Measurements from ENCODE around the gene NFIX.
"Not testable (repeated sequence)": the region's sequence is repeated elsewhere in the genome, so short reads cannot be mapped to it uniquely, and the experiment has no call there.

NFIX gene

DNA sequence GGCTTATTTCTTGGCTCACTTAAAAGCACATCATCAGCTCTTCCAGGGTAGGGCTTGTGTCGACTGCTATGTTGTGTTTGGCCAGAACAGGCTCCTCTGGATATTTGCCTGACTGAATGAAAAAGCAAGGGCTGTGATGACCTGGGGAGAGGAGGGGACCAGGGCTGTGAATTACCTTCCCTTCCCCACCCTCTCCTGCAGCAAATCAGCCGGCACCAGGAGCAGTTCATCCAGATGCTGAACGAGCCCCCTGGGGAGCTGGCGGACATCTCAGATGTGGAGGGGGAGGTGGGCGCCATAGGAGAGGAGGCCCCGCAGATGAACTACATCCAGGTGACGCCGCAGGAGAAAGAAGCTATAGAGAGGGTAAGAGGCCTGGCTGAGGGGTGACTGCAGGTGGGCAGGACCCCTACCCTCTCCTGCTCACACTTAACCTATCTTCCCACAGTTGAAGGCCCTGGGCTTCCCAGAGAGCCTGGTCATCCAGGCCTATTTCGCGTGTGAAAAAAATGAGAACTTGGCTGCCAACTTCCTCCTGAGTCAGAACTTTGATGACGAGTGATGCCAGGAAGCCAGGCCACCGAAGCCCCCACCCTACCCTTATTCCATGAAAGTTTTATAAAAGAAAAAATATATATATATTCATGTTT is 42.7 kb upstream of the NFIX start:
- Histone ChIP-seq H3K9ac (ENCODE audit: low read length in 2 of 2) (no peak overlapping the region), H3K9me3 (ENCODE audit: control insufficient read depth in 2 of 2, low read length in 2 of 2) (no peaks in the 10 kb centered on the region), H3K27ac (ENCODE audit: low read length) (no peak overlapping the region), H3K4me3 (ENCODE audit: low read length in 2 of 2) (no peak overlapping the region), H3K4me1 (ENCODE audit: control insufficient read depth, insufficient read depth, low read length) (peaks cover 31% of the 10 kb centered on the region), H3K36me3 (ENCODE audit: control insufficient read depth in 2 of 2, insufficient read depth in 2 of 2, low read length in 2 of 2) (peaks cover 36 to 43% of the 10 kb centered on the region in 2 donors), H3K27me3 (ENCODE audit: control insufficient read depth in 1 of 2, insufficient read depth in 2 of 2, low read length in 2 of 2) (no peaks in the 10 kb centered on the region)

DNA sequence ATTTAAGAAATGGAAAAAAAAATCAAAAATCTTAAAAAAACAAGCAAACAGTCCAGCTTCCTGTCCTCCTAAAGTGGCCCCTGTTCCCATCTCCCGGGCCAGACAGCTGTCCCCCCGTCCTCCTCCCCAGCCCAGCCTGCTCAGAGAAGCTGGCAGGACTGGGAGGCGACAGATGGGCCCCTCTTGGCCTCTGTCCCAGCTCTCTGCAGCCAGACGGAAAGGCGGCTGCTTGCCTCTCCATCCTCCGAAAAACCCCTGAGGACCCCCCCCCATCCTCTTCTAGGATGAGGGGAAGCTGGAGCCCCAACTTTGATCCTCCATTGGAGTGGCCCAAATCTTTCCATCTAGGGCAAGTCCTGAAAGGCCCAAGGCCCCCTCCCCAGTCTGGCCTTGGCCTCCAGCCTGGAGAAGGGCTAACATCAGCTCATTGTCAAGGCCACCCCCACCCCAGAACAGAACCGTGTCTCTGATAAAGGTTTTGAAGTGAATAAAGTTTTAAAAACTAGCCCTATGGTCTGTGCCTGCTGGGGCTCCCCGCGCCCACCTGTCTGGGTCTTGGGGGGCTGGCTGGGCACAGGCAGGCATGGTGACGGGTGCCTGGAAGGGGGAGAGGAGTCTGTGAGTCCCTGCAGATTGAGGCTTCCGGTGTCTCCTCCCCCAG is 42.0 kb upstream of the NFIX start:
- H3K4me1 ChIP-seq (ENCODE audit: control insufficient read depth, insufficient read depth, low read length), result peaks cover 28% of the 10 kb centered on the region
- H3K9ac ChIP-seq (ENCODE audit: low read length in 2 of 2), result no peak overlapping the region

DNA sequence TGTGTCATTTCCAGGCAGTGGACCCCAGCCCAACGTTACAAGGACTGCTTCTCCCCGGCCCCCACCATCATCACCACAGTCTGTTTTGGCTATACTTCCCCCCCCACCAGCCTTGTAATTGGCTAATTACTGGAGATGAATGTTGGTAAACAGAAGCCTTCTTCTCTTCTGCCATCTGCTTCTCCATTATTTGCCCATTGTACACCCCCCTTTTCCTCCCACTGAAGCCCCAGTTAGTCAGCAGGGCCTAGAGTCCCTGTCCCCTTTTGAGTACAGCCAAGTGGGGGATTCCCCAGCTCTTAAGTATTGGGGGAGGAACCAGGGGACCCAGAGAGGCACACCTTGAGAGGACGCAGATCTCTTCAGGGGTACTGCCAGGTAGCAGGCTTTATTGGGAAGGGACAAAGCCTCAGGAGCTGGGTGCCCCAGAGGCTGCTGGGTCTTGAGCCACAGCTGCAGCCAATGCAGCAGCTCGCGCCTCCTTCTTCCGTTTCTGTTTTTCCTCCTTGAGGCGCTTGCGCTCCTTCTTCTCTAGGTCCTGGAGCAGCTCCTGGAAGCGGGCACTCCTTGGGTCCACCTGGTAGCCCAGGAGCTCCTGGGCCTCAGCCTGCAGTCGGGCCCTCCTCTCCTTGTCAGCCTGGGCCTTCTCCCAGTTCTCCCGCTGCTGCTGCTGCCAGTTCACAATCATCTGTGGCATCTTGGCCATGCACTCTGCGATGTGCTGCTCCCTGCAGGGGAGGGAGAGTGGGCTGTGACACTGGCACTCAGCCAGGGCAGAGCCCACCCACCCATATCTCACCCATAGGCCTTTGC is 41.3 kb upstream of the NFIX start:
- Histone ChIP-seq H3K4me1 (ENCODE audit: control insufficient read depth, insufficient read depth, low read length) (peaks cover 28% of the 10 kb centered on the region), H3K27me3 (ENCODE audit: control insufficient read depth in 1 of 2, insufficient read depth in 2 of 2, low read length in 2 of 2) (no peaks in the 10 kb centered on the region), H3K9ac (ENCODE audit: low read length in 2 of 2) (no peak overlapping the region), H3K4me3 (ENCODE audit: low read length in 2 of 2) (no peak overlapping the region), H3K36me3 (ENCODE audit: control insufficient read depth in 2 of 2, insufficient read depth in 2 of 2, low read length in 2 of 2) (peaks cover 23 to 30% of the 10 kb centered on the region in 2 donors), H3K9me3 (ENCODE audit: control insufficient read depth in 2 of 2, low read length in 2 of 2) (no peaks in the 10 kb centered on the region), H3K27ac (ENCODE audit: low read length) (no peak overlapping the region)

More for the DNA sequence above, 42.0 kb upstream of the NFIX start:
- H3K9me3 ChIP-seq (ENCODE audit: control insufficient read depth in 2 of 2, low read length in 2 of 2), result no peaks in the 10 kb centered on the region
- H3K27me3 ChIP-seq (ENCODE audit: control insufficient read depth in 1 of 2, insufficient read depth in 2 of 2, low read length in 2 of 2), result no peaks in the 10 kb centered on the region
- no peak overlapping the region for H3K27ac ChIP-seq (ENCODE audit: low read length)
- H3K4me3 ChIP-seq (ENCODE audit: low read length in 2 of 2), result no peak overlapping the region
- H3K36me3 ChIP-seq (ENCODE audit: control insufficient read depth in 2 of 2, insufficient read depth in 2 of 2, low read length in 2 of 2), result peaks cover 31 to 38% of the 10 kb centered on the region in 2 donors

DNA sequence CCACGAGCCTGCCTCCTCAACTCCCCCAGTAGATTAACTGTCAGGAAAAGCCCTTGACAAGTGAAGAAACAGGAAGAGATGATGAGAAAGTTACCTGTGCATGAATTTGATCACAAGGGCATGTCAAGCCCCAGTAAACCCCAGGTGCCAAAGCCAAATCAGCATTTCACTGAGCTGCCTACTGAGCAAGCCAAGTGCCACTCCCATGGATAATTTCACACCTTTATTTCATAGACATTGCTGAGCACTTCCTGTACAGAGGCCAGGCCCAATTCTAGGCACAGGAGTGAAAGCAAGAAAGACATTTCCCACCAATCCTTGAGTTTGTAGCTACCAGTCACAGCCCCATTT is 40.7 kb upstream of the NFIX start:
- Histone ChIP-seq H3K9ac (ENCODE audit: low read length in 2 of 2) (no peak overlapping the region), H3K4me3 (ENCODE audit: low read length in 2 of 2) (no peak overlapping the region), H3K36me3 (ENCODE audit: control insufficient read depth in 2 of 2, insufficient read depth in 2 of 2, low read length in 2 of 2) (peaks cover 17 to 24% of the 10 kb centered on the region in 2 donors), H3K27ac (ENCODE audit: low read length) (no peak overlapping the region), H3K27me3 (ENCODE audit: control insufficient read depth in 1 of 2, insufficient read depth in 2 of 2, low read length in 2 of 2) (no peaks in the 10 kb centered on the region), H3K4me1 (ENCODE audit: control insufficient read depth, insufficient read depth, low read length) (peaks cover 28% of the 10 kb centered on the region), H3K9me3 (ENCODE audit: control insufficient read depth in 2 of 2, low read length in 2 of 2) (no peaks in the 10 kb centered on the region)

DNA sequence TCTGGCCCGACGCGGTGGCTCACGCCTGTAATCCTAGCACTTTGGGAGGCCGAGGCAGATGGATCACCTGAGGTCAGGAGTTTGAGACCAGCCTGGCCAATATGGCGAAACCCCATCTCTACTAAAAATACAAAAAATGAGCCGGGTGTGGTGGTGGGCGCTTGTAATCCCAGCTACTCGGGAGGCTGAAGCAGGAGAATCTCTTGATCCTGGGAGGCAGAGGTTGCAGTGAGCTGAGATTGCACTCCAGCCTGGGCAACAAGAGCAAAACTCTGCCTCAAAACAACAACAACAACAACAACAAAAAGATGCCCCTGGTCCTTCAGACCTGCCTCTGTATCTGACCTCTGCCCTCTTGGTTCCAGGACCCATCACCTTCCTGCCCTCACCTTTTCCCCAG is 39.7 kb upstream of the NFIX start:
- peaks cover 11 to 18% of the 10 kb centered on the region in 2 donors for H3K36me3 ChIP-seq (ENCODE audit: control insufficient read depth in 2 of 2, insufficient read depth in 2 of 2, low read length in 2 of 2)

DNA sequence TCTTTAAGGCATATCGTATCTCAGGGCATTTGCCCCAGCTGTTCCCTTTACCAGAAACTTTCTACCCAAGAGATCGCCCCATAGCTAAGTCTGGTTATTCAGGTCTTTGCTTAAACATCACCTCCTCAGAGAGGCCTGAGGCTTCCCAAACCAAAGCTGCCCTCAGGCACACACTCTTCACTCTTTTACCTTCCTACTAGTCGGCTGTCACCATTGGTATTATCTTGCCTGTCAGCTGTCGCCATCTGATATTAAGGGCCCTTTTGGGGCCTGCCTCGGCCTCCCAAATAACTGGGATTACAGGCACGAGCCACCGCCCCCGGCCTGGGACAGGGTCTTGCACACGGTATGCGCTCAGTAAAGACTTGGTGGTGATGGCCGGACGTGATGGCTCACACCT is 39.3 kb upstream of the NFIX start:
- Histone ChIP-seq H3K9me3 (ENCODE audit: control insufficient read depth in 2 of 2, low read length in 2 of 2) (no peaks in the 10 kb centered on the region), H3K27ac (ENCODE audit: low read length) (peak overlapping the region; percentile 76), H3K27me3 (ENCODE audit: control insufficient read depth in 1 of 2, insufficient read depth in 2 of 2, low read length in 2 of 2) (no peaks in the 10 kb centered on the region), H3K9ac (ENCODE audit: low read length in 2 of 2) (no peak overlapping the region), H3K36me3 (ENCODE audit: control insufficient read depth in 2 of 2, insufficient read depth in 2 of 2, low read length in 2 of 2) (peaks cover 11 to 17% of the 10 kb centered on the region in 2 donors), H3K4me1 (ENCODE audit: control insufficient read depth, insufficient read depth, low read length) (peaks cover 28% of the 10 kb centered on the region), H3K4me3 (ENCODE audit: low read length in 2 of 2) (peak overlapping the region; percentile 93 to 95)

More for the DNA sequence above, 39.7 kb upstream of the NFIX start:
- Histone ChIP-seq H3K4me1 (ENCODE audit: control insufficient read depth, insufficient read depth, low read length) (peaks cover 28% of the 10 kb centered on the region), H3K27ac (ENCODE audit: low read length) (peak overlapping the region; percentile 76), H3K4me3 (ENCODE audit: low read length in 2 of 2) (peak overlapping the region in 1 of 2 donors; percentile 93)
- not testable (repeated sequence) for H3K9ac ChIP-seq (ENCODE audit: low read length in 2 of 2); H3K27me3 ChIP-seq (ENCODE audit: control insufficient read depth in 1 of 2, insufficient read depth in 2 of 2, low read length in 2 of 2); H3K9me3 ChIP-seq (ENCODE audit: control insufficient read depth in 2 of 2, low read length in 2 of 2)

DNA sequence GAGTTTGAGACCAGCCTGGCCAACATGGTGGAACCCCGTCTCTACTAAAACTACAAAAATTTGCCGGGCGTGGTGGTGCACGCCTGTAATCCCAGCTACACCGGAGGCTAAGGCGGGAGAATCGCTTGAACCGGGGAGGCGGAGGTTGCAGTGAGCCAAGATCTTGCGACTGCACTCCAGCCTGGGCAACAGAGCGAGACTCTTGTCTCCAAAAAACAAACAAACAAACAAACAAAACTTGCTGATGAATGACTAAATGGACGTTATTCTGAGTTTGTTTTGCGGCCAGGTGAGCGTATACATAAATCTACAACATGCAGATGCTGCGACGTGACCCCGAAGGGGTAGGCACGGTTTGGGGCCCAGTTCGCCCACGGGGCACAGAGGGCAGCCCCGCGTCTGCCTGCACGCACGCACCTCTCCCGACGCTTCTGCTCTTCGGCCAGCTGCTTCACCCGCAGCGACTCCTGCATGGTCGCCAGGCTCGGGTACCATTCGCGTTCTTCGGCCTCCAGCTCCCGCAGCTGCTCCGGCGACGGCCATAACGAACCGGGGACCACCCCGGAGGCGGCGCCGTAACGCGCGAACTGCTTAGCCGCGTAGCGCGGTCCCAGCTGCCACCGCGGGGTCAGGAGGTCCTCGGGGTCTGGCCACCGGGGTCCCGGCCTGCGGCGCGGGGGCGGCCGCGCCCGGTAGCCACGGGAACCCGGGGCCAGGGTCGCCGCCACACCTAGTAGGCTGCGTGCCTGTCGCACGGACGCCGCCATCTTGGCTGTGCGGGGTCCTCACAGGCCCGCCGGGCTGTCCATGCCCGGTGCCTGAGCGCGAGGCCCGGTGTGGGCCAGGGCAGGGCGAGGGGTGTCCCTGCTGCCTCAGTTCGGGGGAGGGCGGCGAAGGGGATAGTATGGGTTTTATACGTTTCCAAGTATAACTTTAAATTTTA is 38.6 kb upstream of the NFIX start, which contains the start of gene GADD45GIP1:
GADD45GIP1 (minus strand) TSS at position 778 of the 943 bp plus-strand sequence; CDS start at position 767, 11 bp downstream.
- H3K27me3 ChIP-seq (ENCODE audit: control insufficient read depth in 1 of 2, insufficient read depth in 2 of 2, low read length in 2 of 2), result no peaks in the 10 kb centered on the region
- no peaks in the 10 kb centered on the region for H3K9me3 ChIP-seq (ENCODE audit: control insufficient read depth in 2 of 2, low read length in 2 of 2)
- H3K9ac ChIP-seq (ENCODE audit: low read length in 2 of 2), result peak within 1 kb of the TSS; percentile 81 to 95
- H3K4me3 ChIP-seq (ENCODE audit: low read length in 2 of 2), result peak within 1 kb of the TSS; percentile 93 to 95
- H3K4me1 ChIP-seq (ENCODE audit: control insufficient read depth, insufficient read depth, low read length), result peaks cover 28% of the 10 kb centered on the region
- peaks cover 11 to 12% of the 10 kb centered on the region in 2 donors for H3K36me3 ChIP-seq (ENCODE audit: control insufficient read depth in 2 of 2, insufficient read depth in 2 of 2, low read length in 2 of 2)
- peak within 1 kb of the TSS; percentile 76 for H3K27ac ChIP-seq (ENCODE audit: low read length)

DNA sequence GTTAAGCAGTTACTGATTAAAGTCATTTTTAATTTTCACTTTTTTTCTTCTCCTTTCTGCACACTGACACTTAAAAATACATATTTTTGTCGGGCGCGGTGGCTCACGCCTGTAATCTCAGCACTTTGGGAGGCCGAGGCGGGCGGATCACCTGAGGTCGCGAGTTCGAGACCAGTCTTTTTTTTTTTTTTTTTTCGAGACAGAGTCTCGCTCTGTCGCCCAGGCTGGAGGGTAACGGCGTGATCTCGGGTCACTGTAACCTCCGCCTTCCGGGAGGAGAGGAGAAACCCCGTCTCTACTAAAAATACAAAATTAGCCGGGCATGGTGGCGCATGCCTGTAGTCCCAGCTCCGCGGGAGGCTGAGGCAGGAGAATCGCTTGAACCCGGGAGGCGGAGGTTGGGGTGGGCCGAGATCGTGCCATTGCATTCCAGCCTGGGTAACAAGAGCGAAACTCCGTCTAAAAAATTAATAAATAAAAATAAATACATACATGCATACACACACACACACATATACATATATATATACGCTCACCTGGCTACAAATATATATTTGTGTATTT is 37.8 kb upstream of the NFIX start:
- Histone ChIP-seq H3K4me3 (ENCODE audit: low read length in 2 of 2) (peak overlapping the region; percentile 93 to 95), H3K36me3 (ENCODE audit: control insufficient read depth in 2 of 2, insufficient read depth in 2 of 2, low read length in 2 of 2) (peaks cover 11% of the 10 kb centered on the region in 2 donors), H3K9ac (ENCODE audit: low read length in 2 of 2) (peak overlapping the region; percentile 81 to 95), H3K27ac (ENCODE audit: low read length) (peak overlapping the region; percentile 76), H3K4me1 (ENCODE audit: control insufficient read depth, insufficient read depth, low read length) (peaks cover 27% of the 10 kb centered on the region)
- H3K27me3 ChIP-seq (ENCODE audit: control insufficient read depth in 1 of 2, insufficient read depth in 2 of 2, low read length in 2 of 2); H3K9me3 ChIP-seq (ENCODE audit: control insufficient read depth in 2 of 2, low read length in 2 of 2): not testable (repeated sequence)

DNA sequence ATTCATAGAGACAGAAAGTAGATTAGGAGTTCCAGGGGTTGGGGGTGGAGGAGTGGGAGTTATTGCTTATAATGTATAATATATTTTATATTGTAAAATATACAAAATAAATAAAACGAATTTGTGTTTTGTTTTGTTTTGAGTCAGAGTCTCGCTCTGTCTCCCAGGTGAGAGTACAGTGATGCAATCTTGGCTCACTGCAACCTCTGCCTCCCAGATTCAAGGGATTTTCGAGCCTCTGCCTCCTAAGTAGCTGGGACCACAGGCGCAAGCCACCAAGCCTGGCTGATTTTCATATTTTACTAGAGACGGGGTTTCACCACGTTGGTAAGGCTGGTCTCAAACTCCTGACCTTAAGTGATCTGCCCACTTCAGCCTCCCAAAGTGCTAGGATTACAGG is 35.8 kb upstream of the NFIX start:
- Histone ChIP-seq H3K4me1 (ENCODE audit: control insufficient read depth, insufficient read depth, low read length) (peaks cover 14% of the 10 kb centered on the region), H3K9me3 (ENCODE audit: control insufficient read depth in 2 of 2, low read length in 2 of 2) (no peaks in the 10 kb centered on the region), H3K27me3 (ENCODE audit: control insufficient read depth in 1 of 2, insufficient read depth in 2 of 2, low read length in 2 of 2) (no peaks in the 10 kb centered on the region), H3K27ac (ENCODE audit: low read length) (no peak overlapping the region), H3K9ac (ENCODE audit: low read length in 2 of 2) (no peak overlapping the region), H3K4me3 (ENCODE audit: low read length in 2 of 2) (no peak overlapping the region), H3K36me3 (ENCODE audit: control insufficient read depth in 2 of 2, insufficient read depth in 2 of 2, low read length in 2 of 2) (peaks cover 3 to 4% of the 10 kb centered on the region in 2 donors)

Measured in stomach smooth muscle (tissue), 2 donors.